Progenitor cell of endocrine pancreas (in vitro differentiated cells): ENCODE data around the gene ZGPAT. TPM values are rescaled to one million over a fixed set of nuclear protein-coding genes. Genes with fewer than 3 reads are reported as not detected.
"Not testable (repeated sequence)": the region's sequence is repeated elsewhere in the genome, so short reads cannot be mapped to it uniquely, and the experiment has no call there.

Experiments used
- DNase-seq: peaks from one replicate; pipeline ENCODE4 v3.0.0; 2021; ENCODE audit warnings: low spot score; ENCODE audit not compliant: unreplicated experiment
- H3K27ac Mint-ChIP-seq: 2 replicates; pipeline ENCODE4 v1.8.0; 2021; ENCODE audit warnings: mild to moderate bottlenecking, moderate library complexity, mixed read lengths
- H3K27me3 Mint-ChIP-seq: 2 replicates; pipeline ENCODE4 v1.8.0; 2021; ENCODE audit warnings: mixed read lengths
- H3K36me3 Mint-ChIP-seq: 2 replicates; pipeline ENCODE4 v1.8.0; 2022; ENCODE audit warnings: mixed read lengths; ENCODE audit not compliant: insufficient read depth
- H3K4me1 Mint-ChIP-seq: 2 replicates; pipeline ENCODE4 v1.8.0; 2021; ENCODE audit warnings: low read depth, mixed read lengths
- H3K4me3 Mint-ChIP-seq: 2 replicates; pipeline ENCODE4 v1.8.0; 2021; ENCODE audit warnings: low read depth, mild to moderate bottlenecking, moderate library complexity, mixed read lengths
- H3K9me3 Mint-ChIP-seq: 2 replicates; pipeline ENCODE4 v1.8.0; 2021; ENCODE audit warnings: low read depth, mixed read lengths
- CTCF ChIP-seq: fragments of 200-600 bp; sonication (generic); IDR thresholded peaks from one replicate; pipeline ENCODE4 v1.5.0; 2021; ENCODE audit warnings: antibody characterized with exemption, mild to moderate bottlenecking; ENCODE audit not compliant: unreplicated experiment
- total RNA-seq: library from RNA; stranded (reverse); gene quantifications from 2 replicates; pipeline ENCODE4 v1.2.1, GENCODE V29; 2021

ZGPAT gene
- total RNA-seq, 1 donor from 2014 or later, result 38.5 TPM

GRCh38 chr20:63709149-63709527, 1.3 kb downstream of the ZGPAT start:
- H3K9me3 Mint-ChIP-seq, result peaks cover 5% of the 10 kb centered on the region
- H3K36me3 Mint-ChIP-seq, result peaks cover 32% of the 10 kb centered on the region
- no peak for DNase-seq
- TF ChIP-seq CTCF, result no peak
- H3K27me3 Mint-ChIP-seq, result no peaks in the 10 kb centered on the region
- H3K4me1 Mint-ChIP-seq, result peaks cover 11% of the 10 kb centered on the region
- peak overlapping the region; percentile 77 for H3K4me3 Mint-ChIP-seq
- no peak overlapping the region for H3K27ac Mint-ChIP-seq

DNA sequence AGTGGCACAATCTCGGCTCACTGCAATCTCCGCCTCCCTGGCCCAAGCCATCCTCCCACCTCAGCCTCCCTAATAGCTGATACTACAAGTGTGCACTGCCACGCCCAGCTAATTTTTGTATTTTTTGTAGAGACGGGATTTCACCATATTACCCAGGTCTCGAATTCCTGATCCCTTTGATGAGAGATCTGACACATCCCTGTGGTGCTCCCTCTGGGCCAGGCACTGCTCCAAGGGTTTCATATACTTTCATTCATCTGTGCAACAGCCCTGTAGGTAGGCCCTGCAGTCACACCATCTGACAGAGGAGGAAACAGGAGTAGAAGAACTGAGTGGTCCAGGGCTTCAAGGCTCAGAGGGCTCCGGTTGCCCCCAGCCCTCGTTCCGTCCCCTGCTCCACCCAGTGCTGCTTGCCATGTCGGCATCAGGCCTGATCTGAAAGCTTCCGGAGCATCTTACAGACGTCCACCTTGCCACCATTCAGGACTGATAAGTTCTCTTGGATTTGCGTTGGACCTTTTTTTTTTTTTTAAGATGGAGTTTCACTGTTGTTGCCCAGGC, 3.3 kb downstream of the ZGPAT start:
- peak overlapping the region; percentile 54 for H3K4me3 Mint-ChIP-seq
- no peaks in the 10 kb centered on the region for H3K27me3 Mint-ChIP-seq
- H3K36me3 Mint-ChIP-seq, result peaks cover 40% of the 10 kb centered on the region
- H3K9me3 Mint-ChIP-seq, result peaks cover 9% of the 10 kb centered on the region
- H3K27ac Mint-ChIP-seq, result no peak overlapping the region
- no peak for DNase-seq
- peaks cover 11% of the 10 kb centered on the region for H3K4me1 Mint-ChIP-seq
- no peak for TF ChIP-seq CTCF

DNA sequence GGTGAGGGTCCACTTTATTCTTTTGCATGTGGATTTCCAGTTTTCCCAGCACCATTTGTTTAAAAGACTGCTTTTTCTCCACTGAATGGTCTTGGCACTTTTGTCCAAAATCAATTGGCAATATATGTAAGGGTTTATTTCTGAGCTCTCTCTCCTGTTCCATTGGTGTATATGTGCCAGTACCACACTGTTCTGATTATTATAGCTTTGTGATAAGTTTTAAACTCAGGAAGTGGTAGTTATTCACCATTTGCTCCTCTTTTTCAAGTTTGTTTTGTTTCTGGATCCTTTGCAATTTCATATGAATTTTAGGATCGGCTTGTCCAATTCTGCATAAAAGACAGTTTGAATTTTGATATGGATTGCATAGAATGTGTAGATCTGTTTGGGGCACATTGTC, 4.4 kb downstream of the ZGPAT start:
- H3K9me3 Mint-ChIP-seq, result peaks cover 9% of the 10 kb centered on the region
- no peak overlapping the region for H3K4me3 Mint-ChIP-seq
- H3K4me1 Mint-ChIP-seq, result peaks cover 6% of the 10 kb centered on the region
- no peak for TF ChIP-seq CTCF
- no peak for DNase-seq
- no peaks in the 10 kb centered on the region for H3K27me3 Mint-ChIP-seq
- H3K27ac Mint-ChIP-seq, result no peak overlapping the region
- peaks cover 44% of the 10 kb centered on the region for H3K36me3 Mint-ChIP-seq

- peaks cover 2% of the 10 kb centered on the region for H3K4me1 Mint-ChIP-seq
- no peaks in the 10 kb centered on the region for H3K27me3 Mint-ChIP-seq
- peaks cover 9% of the 10 kb centered on the region for H3K9me3 Mint-ChIP-seq
- DNase-seq, result no peak
- H3K27ac Mint-ChIP-seq, result no peak overlapping the region
- H3K36me3 Mint-ChIP-seq, result peaks cover 50% of the 10 kb centered on the region
- no peak overlapping the region for H3K4me3 Mint-ChIP-seq
- no peak for TF ChIP-seq CTCF
These were observed 7.0 kb downstream of the ZGPAT start for GRCh38 chr20:63714858-63715257.

DNA sequence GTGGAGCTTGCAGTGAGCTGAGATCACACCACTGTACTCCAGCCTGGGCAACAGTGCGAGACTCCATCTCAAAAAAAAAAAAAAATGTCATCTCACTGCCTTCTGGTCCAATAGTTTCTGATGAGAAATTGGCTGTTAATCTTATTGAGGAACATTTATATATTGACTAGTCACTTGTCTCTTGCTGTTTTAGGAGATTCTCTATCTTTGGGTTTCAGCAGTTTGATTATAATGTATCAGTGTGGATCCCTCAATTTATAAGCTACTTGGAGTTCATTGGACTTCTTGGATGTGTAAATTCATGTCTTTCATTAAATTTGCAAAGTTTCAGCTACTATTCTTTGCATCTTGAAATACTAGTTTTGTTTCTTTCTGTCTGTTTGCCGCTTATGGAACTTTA, 11.2 kb downstream of the ZGPAT start:
- H3K27ac Mint-ChIP-seq, result no peak overlapping the region
- TF ChIP-seq CTCF, result no peak
- DNase-seq, result no peak
- peaks cover 34% of the 10 kb centered on the region for H3K36me3 Mint-ChIP-seq
- H3K9me3 Mint-ChIP-seq, result peaks cover 3% of the 10 kb centered on the region
- H3K4me3 Mint-ChIP-seq, result no peak overlapping the region
- H3K27me3 Mint-ChIP-seq, result no peaks in the 10 kb centered on the region
- H3K4me1 Mint-ChIP-seq, result no peaks in the 10 kb centered on the region

DNA sequence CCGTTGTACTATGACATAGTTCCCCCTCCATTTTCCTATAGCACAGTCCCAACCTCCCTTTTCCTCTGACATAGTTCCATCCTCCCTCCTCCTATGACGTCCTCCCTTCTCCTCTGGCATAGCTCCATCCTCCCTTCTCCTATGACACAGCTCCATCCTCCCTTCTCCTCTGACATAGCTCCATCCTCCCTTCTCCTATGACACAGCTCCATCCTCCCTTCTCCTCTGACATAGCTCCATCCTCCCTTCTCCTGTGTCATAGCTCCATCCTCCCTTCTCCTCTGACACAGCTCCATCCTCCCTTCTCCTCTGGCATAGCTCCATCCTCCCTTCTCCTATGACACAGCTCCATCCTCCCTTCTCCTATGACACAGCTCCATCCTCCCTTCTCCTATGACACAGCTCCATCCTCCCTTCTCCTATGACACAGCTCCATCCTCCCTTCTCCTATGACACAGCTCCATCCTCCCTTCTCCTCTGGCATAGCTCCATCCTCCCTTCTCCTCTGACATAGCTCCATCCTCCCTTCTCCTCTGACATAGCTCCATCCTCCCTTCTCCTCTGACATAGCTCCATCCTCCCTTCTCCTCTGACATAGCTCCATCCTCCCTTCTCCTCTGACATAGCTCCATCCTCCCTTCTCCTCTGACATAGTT, 15.3 kb downstream of the ZGPAT start:
- peaks cover 31% of the 10 kb centered on the region for H3K36me3 Mint-ChIP-seq
- H3K4me3 Mint-ChIP-seq, result not testable (repeated sequence)

DNA sequence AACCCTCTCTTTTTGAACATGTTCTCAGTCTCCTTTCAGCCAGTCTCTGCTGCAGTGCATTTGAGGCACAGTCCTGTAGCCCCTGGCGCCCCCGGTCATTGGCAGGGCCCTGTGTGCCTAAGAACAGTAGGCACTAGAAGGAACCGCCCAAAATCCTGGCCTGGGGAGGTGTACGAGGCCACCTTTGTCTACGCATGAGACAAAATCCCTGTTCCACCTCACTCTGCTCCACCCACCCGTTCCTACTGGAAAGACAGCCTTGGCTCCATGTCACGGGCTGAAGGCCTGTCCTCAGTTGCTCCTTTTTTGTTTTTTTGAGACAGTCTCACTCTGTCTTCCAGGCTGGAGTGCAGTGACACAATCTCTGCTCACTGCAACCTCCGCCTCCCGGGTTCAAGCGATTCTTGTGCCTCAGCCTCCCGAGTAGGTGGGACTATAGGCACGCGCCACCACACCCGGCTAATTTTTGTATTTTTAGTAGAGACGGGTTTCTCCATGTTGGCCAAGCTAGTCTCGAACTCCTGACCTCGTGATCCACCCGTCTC, 22.4 kb downstream of the ZGPAT start:
- H3K9me3 Mint-ChIP-seq, H3K27ac Mint-ChIP-seq, H3K4me3 Mint-ChIP-seq, DNase-seq, H3K4me1 Mint-ChIP-seq, H3K27me3 Mint-ChIP-seq: not testable (repeated sequence)
- H3K36me3 Mint-ChIP-seq, result peaks cover 23% of the 10 kb centered on the region

More for the DNA sequence above, 15.3 kb downstream of the ZGPAT start:
- H3K27ac Mint-ChIP-seq, H3K27me3 Mint-ChIP-seq, H3K4me1 Mint-ChIP-seq, DNase-seq, H3K9me3 Mint-ChIP-seq: not testable (repeated sequence)
